ENCODE results near the gene RIMS1. TPM values are rescaled to one million over a fixed set of nuclear protein-coding genes. Genes with fewer than 3 reads are reported as not detected.

Gene RIMS1
- total RNA-seq, 3 donors from 2014 or later = 0.53 to 2.2 TPM; not detected in 1

DNA sequence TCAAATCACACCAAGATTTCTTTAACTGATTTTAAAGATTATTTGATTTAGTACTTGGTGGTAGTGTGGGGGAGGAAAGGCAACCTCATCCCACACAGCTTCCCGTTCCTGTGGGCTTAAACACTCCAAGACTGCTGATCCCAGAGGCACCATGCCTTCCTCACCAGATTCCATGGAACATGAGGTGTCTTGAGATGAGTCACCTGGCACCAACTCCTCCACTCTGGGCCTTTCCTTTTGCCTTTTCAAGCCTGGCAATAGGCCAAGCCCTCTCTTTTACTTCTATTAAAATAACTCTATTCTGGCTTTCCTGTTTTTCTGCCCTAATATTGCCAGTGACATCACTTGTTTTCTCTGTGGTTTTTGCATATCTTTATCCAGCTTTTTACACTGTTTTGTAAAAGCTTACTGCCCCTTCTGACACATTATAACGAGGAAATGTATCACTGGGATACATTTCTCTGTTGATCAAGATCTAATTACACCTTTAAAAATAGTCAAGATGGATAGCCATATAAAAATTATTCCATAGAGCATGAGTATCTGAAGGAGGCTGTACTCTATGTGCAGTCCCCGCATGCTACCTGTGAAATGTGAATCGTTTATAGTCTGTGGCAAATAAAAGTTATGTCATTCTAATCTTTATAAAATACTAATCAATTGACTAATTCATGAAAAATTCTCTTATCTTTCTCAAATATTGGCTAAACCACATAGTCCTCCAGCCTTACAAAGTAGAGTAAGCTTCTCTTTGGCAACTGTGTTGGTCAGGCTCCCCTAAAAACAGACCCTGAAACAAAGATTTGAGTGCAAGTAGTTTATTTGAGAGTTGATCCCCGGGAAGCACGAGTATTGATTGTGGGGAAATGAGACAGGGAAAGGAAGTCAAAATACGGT, 477.7 kb downstream of the RIMS1 start:
- DNase-seq (no peak), ATAC-seq (no peak)
- Histone ChIP-seq H3K36me3 (ENCODE audit: low read depth) (no peaks in the 10 kb centered on the region), H3K9me3 (no peaks in the 10 kb centered on the region), H3K4me1 (ENCODE audit: low read depth) (no peaks in the 10 kb centered on the region), H3K4me3 (no peak overlapping the region)
- TF ChIP-seq, protein P1, sequence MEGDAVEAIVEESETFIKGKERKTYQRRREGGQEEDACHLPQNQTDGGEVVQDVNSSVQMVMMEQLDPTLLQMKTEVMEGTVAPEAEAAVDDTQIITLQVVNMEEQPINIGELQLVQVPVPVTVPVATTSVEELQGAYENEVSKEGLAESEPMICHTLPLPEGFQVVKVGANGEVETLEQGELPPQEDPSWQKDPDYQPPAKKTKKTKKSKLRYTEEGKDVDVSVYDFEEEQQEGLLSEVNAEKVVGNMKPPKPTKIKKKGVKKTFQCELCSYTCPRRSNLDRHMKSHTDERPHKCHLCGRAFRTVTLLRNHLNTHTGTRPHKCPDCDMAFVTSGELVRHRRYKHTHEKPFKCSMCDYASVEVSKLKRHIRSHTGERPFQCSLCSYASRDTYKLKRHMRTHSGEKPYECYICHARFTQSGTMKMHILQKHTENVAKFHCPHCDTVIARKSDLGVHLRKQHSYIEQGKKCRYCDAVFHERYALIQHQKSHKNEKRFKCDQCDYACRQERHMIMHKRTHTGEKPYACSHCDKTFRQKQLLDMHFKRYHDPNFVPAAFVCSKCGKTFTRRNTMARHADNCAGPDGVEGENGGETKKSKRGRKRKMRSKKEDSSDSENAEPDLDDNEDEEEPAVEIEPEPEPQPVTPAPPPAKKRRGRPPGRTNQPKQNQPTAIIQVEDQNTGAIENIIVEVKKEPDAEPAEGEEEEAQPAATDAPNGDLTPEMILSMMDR (IDR thresholded peaks at IDR 0.05) = no peak
- intact Hi-C loops (cut with DNase I, micrococcal nuclease) = no loop called here

DNA sequence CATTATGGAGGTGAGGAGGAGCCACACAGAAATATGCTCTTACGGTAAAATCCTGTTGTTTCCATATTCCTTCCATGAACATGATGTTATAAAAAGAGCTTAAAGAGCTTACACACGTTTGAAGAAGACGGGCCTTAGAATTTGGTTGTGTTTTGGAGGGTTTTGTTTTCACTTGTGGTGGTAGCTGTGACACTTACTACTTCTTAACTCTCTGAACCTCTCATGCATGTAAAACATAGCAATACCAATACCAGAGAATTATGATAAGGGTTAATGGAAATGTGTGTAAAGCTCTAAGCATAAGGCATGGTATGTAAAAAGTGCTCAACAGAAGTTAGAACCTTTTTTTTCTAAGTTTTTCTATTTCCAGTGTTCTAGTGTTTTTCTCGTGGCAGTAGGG, 479.4 kb downstream of the RIMS1 start:
- intact Hi-C loops (cut with DNase I, micrococcal nuclease) = no loop called here

DNA sequence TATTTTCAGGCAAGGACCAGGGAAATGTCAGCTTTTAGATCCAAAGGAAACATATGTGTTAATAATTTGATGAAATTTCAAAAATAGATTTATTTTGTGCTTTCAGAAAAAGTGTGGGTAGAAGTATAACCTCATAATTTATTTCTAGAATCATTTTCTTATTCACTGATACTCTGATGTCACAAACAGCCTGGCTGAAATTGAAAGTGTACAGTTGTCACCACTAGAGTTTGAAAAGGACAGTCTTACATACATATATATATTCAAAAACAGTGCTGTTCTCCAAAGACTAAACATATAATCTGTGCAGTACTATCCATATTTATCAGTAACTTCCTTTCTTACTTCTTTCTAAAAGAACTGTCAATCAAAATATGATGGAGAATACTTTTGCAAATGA, 481.1 kb downstream of the RIMS1 start:
- no peak overlapping the region for H3K4me3 ChIP-seq
- no peaks in the 10 kb centered on the region for H3K4me1 ChIP-seq (ENCODE audit: low read depth)
- no peak for DNase-seq
- no peaks in the 10 kb centered on the region for H3K9me3 ChIP-seq
- intact Hi-C loops (cut with DNase I, micrococcal nuclease) = no loop called here
- no peaks in the 10 kb centered on the region for H3K36me3 ChIP-seq (ENCODE audit: low read depth)
- no peak for ATAC-seq
- TF ChIP-seq, protein P1 (IDR thresholded peaks at IDR 0.05) = no peak

More for the DNA sequence above, 479.4 kb downstream of the RIMS1 start:
- H3K36me3 ChIP-seq (ENCODE audit: low read depth) = no peaks in the 10 kb centered on the region
- no peaks in the 10 kb centered on the region for H3K9me3 ChIP-seq
- H3K4me1 ChIP-seq (ENCODE audit: low read depth) = no peaks in the 10 kb centered on the region
- ATAC-seq (no peak), DNase-seq (no peak)
- H3K4me3 ChIP-seq = no peak overlapping the region
- TF ChIP-seq, protein P1 (IDR thresholded peaks at IDR 0.05) = no peak

DNA sequence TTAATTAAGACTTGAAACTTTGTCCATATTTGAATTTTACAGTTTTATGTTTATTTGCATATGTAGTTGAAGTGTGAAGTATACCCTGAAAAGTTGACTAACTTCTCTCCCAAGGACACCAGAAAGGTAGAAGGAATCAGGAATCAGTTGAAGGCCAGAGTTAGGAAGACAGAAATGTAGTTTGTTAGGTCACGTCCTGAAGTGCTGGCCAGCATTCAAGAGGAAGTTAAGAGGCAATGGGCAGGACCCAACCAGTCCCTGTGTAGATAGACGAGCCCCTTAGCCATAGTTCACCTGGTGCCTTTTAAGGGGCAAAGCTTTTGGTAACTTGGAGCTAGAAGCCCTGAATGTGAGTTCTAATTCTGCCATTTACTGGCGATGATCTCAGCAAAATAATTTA, 485.1 kb downstream of the RIMS1 start:
- TF ChIP-seq, protein P1 (IDR thresholded peaks at IDR 0.05) = no peak
- H3K4me3 ChIP-seq = no peak overlapping the region
- H3K9me3 ChIP-seq = no peaks in the 10 kb centered on the region
- ATAC-seq = no peak
- no peaks in the 10 kb centered on the region for H3K36me3 ChIP-seq (ENCODE audit: low read depth)
- no peak for DNase-seq
- intact Hi-C loops (cut with DNase I, micrococcal nuclease) = no loop called here
- no peaks in the 10 kb centered on the region for H3K4me1 ChIP-seq (ENCODE audit: low read depth)

DNA sequence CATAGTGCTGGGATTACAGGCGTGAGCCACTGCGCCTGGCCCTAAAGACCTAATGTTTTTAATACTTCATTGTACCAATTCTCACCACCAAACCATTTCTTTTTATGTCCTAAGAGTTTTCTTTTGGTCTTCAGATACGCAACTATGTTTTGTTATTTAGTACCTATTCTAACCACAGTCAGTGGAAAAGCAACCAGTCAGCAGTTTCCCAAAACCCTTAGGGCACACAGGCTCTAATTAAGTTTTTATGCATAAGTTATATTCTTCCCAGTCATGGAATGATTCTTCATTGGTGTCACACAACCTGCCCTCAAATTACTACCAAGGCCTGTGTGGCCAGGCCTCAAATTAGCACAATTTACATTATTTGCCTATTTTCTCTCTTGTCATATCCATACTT, 487.8 kb downstream of the RIMS1 start:
- ATAC-seq = no peak
- TF ChIP-seq, protein P1 (IDR thresholded peaks at IDR 0.05) = no peak
- H3K9me3 ChIP-seq = no peaks in the 10 kb centered on the region

More for the DNA sequence above, 487.8 kb downstream of the RIMS1 start:
- Histone ChIP-seq H3K36me3 (ENCODE audit: low read depth) (no peaks in the 10 kb centered on the region), H3K4me3 (no peak overlapping the region), H3K4me1 (ENCODE audit: low read depth) (no peaks in the 10 kb centered on the region)
- DNase-seq = no peak
- intact Hi-C loops (cut with DNase I, micrococcal nuclease) = no loop called here
